Measurements from ENCODE around the gene ACVR2A. TPM values are rescaled to one million over a fixed set of nuclear protein-coding genes. Genes with fewer than 3 reads are reported as not detected.

ACVR2A gene
- total and polyA plus RNA-seq, 4 experiments from 2014 or later, result 8.4 to 22.9 (median 15.7) TPM

- H3K27me3 ChIP-seq (ENCODE audit: insufficient read depth, low read length), result no peaks in the 10 kb centered on the region
- Mint-ChIP-seq H3K4me3 (peak overlapping the region in 2 of 8 donors; percentile 40 to 60), H3K27me3 (no peaks in the 10 kb centered on the region), H3K36me3 (peaks cover 0 to 2% of the 10 kb centered on the region in 2 donors), H3K9me3 (peaks cover 0 to 2% (median 0%) of the 10 kb centered on the region in 8 donors), H3K4me1 (peaks cover 47 to 73% (median 62%) of the 10 kb centered on the region in 4 donors), H3K27ac (peak overlapping the region in 1 of 7 donors; percentile 1)
- ChIA-PET CTCF (ENCODE audit: partially characterized antibody) (no interaction called here), POLR2A (ENCODE audit: partially characterized antibody) (no interaction called here)
- H3K4me3 ChIP-seq (ENCODE audit: low read length in 2 of 2), result no peak overlapping the region
- H3K9me3 ChIP-seq (ENCODE audit: control insufficient read depth in 1 of 2, low read length in 2 of 2), result no peaks in the 10 kb centered on the region
- no peaks in the 10 kb centered on the region for H3K36me3 ChIP-seq (ENCODE audit: insufficient read depth, low read length)
- H3K4me1 ChIP-seq (ENCODE audit: insufficient read depth, low read length), result peaks cover 39% of the 10 kb centered on the region
- DNase-seq, result no peak
- H3K27ac ChIP-seq (ENCODE audit: low read depth, low read length), result no peak overlapping the region
- intact Hi-C loops (cut with micrococcal nuclease), result no loop called here
Observed at GRCh38 chr2:147855316-147855715, 10.5 kb downstream of the ACVR2A start.

GRCh38 chr2:147855977-147856376, 11.1 kb downstream of the ACVR2A start:
- H3K27me3 Mint-ChIP-seq, result no peaks in the 10 kb centered on the region

DNA sequence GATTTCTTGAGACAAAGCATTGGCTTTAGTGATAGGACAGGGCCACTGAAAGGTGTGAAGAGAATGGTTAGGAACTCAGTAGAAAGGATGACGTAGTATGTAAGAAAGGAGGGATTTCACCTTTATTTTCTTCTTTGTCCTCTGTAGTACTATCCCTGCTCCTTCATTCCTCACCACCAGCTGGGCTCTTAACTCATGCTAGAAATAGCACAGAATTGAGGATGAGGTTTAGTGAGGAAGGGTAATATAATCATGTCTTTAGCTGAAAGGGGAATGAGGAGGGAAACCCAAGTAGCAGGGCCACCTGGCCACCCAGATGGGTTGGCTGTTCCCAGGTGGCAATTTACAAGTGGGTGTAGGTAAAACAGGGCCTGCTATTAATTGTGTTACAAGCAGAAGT, 15.2 kb downstream of the ACVR2A start:
- peak overlapping the region in 3 of 7 donors; percentile 8 to 44 (median 31) for H3K27ac Mint-ChIP-seq
- Histone ChIP-seq H3K9me3 (ENCODE audit: control insufficient read depth in 1 of 2, low read length in 2 of 2) (no peaks in the 10 kb centered on the region), H3K4me1 (ENCODE audit: insufficient read depth, low read length) (peaks cover 48% of the 10 kb centered on the region), H3K27me3 (ENCODE audit: insufficient read depth, low read length) (no peaks in the 10 kb centered on the region), H3K27ac (ENCODE audit: low read depth, low read length) (no peak overlapping the region), H3K36me3 (ENCODE audit: insufficient read depth, low read length) (no peaks in the 10 kb centered on the region), H3K4me3 (ENCODE audit: low read length in 2 of 2) (no peak overlapping the region)
- peak overlapping the region in 1 of 8 donors; percentile 11 for H3K4me3 Mint-ChIP-seq
- ChIA-PET POLR2A (ENCODE audit: partially characterized antibody) (interaction anchor here (1.4 kb wide), 1 partner anchor 9 kb away, joined by 3 read pairs; no protein-coding TSS in a partner anchor), CTCF (ENCODE audit: partially characterized antibody) (interaction anchor here (1.0 kb wide), 1 partner anchor 14 kb away, joined by 3 read pairs; no protein-coding TSS in a partner anchor)
- intact Hi-C loops (cut with micrococcal nuclease), result no loop called here
- no peaks in the 10 kb centered on the region for H3K36me3 Mint-ChIP-seq
- H3K9me3 Mint-ChIP-seq, result no peaks in the 10 kb centered on the region
- H3K4me1 Mint-ChIP-seq, result peaks cover 48 to 76% (median 60%) of the 10 kb centered on the region in 4 donors
- no peaks in the 10 kb centered on the region for H3K27me3 Mint-ChIP-seq
- DNase-seq, result no peak

More at GRCh38 chr2:147855977-147856376, 11.1 kb downstream of the ACVR2A start:
- H3K27me3 ChIP-seq (ENCODE audit: insufficient read depth, low read length), result no peaks in the 10 kb centered on the region
- no peaks in the 10 kb centered on the region for H3K36me3 ChIP-seq (ENCODE audit: insufficient read depth, low read length)
- H3K27ac ChIP-seq (ENCODE audit: low read depth, low read length), result no peak overlapping the region
- ChIA-PET CTCF (ENCODE audit: partially characterized antibody) (no interaction called here), POLR2A (ENCODE audit: partially characterized antibody) (no interaction called here)
- H3K27ac Mint-ChIP-seq, result no peak overlapping the region
- intact Hi-C loops (cut with micrococcal nuclease), result no loop called here
- no peak overlapping the region for H3K4me3 Mint-ChIP-seq
- H3K4me3 ChIP-seq (ENCODE audit: low read length in 2 of 2), result no peak overlapping the region
- H3K4me1 ChIP-seq (ENCODE audit: insufficient read depth, low read length), result peaks cover 33% of the 10 kb centered on the region
- no peak for DNase-seq
- no peaks in the 10 kb centered on the region for H3K9me3 Mint-ChIP-seq
- H3K9me3 ChIP-seq (ENCODE audit: control insufficient read depth in 1 of 2, low read length in 2 of 2), result no peaks in the 10 kb centered on the region
- H3K36me3 Mint-ChIP-seq, result peaks cover 0 to 2% of the 10 kb centered on the region in 2 donors
- H3K4me1 Mint-ChIP-seq, result peaks cover 46 to 73% (median 59%) of the 10 kb centered on the region in 4 donors

DNA sequence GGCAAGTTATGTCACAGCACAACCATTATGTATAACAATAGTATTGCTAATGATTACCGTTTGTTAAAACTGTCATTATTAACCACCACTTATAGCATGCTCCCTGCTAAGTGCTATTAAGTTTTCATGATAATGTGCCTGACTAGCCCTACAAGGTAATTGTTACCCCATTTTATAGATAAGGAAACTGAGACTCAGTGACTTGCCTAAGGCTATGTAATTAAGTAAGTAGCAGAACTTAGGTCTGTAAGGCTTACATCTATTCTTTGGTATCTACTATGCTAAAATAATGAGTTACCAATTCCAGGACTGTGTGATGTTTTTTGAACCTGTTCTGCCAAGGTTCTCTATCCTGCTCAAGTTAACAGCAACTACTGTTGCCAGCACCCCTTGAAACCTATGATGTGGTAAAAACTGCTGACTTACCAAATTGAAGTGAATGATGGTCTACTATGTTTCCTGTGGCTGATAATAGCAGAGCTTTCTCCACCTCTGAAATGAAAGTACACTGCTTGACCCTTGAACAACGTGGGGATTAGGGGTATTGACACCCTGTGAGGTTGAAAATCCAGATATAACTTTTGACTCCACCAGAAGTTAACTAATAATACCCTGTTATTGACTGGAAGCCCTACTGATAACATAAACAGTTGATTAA, 18.2 kb downstream of the ACVR2A start:
- H3K9me3 ChIP-seq (ENCODE audit: control insufficient read depth in 1 of 2, low read length in 2 of 2), result no peaks in the 10 kb centered on the region
- peak overlapping the region in 2 of 8 donors; percentile 33 to 44 for H3K4me3 Mint-ChIP-seq
- H3K27ac Mint-ChIP-seq, result peak overlapping the region in 2 of 7 donors; percentile 7 to 10
- peaks cover 33 to 57% (median 42%) of the 10 kb centered on the region in 4 donors for H3K4me1 Mint-ChIP-seq
- POLR2A ChIA-PET (ENCODE audit: partially characterized antibody), result no interaction called here
- DNase-seq, result peak in 4 of 5 donors; percentile 14 to 24 (median 18)
- no peaks in the 10 kb centered on the region for H3K27me3 Mint-ChIP-seq
- intact Hi-C loops (cut with micrococcal nuclease), result loop anchor here (2.0 kb wide), 1 partner anchor 16 kb away; no protein-coding TSS in a partner anchor
- no peak overlapping the region for H3K27ac ChIP-seq (ENCODE audit: low read depth, low read length)
- no peaks in the 10 kb centered on the region for H3K27me3 ChIP-seq (ENCODE audit: insufficient read depth, low read length)
- H3K36me3 Mint-ChIP-seq, result no peaks in the 10 kb centered on the region
- peaks cover 65% of the 10 kb centered on the region for H3K4me1 ChIP-seq (ENCODE audit: insufficient read depth, low read length)
- H3K36me3 ChIP-seq (ENCODE audit: insufficient read depth, low read length), result no peaks in the 10 kb centered on the region
- no peak overlapping the region for H3K4me3 ChIP-seq (ENCODE audit: low read length in 2 of 2)
- no peaks in the 10 kb centered on the region for H3K9me3 Mint-ChIP-seq
- CTCF ChIA-PET (ENCODE audit: partially characterized antibody), result no interaction called here

DNA sequence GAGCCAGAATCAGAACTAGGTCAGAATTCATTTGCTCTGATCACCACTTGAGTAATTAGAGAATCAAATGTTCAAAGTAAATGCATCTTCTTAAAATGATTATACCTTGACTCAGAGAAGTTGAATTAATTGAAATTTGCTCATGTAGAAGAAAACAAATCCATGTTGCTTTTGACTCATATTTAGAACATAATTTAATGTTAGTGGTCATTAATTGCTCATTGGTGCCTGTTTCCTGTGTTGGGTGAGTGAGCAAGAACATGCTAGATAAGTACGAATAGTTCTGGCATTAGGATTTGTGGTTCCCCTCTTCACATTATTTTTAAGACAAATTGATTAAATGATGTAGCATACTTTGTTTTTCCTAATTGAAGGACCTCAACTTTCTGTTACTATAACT, 19.0 kb downstream of the ACVR2A start:
- intact Hi-C loops (cut with micrococcal nuclease), result loop anchor here (2.0 kb wide), 1 partner anchor 17 kb away; no protein-coding TSS in a partner anchor
- peaks cover 68% of the 10 kb centered on the region for H3K4me1 ChIP-seq (ENCODE audit: insufficient read depth, low read length)
- Mint-ChIP-seq H3K36me3 (no peaks in the 10 kb centered on the region), H3K27ac (no peak overlapping the region), H3K4me3 (no peak overlapping the region), H3K4me1 (peaks cover 31 to 50% (median 41%) of the 10 kb centered on the region in 4 donors), H3K27me3 (no peaks in the 10 kb centered on the region), H3K9me3 (no peaks in the 10 kb centered on the region)
- no peaks in the 10 kb centered on the region for H3K27me3 ChIP-seq (ENCODE audit: insufficient read depth, low read length)
- H3K27ac ChIP-seq (ENCODE audit: low read depth, low read length), result no peak overlapping the region
- H3K36me3 ChIP-seq (ENCODE audit: insufficient read depth, low read length), result no peaks in the 10 kb centered on the region
- ChIA-PET CTCF (ENCODE audit: partially characterized antibody) (no interaction called here), POLR2A (ENCODE audit: partially characterized antibody) (no interaction called here)
- H3K9me3 ChIP-seq (ENCODE audit: control insufficient read depth in 1 of 2, low read length in 2 of 2), result no peaks in the 10 kb centered on the region
- DNase-seq, result no peak
- H3K4me3 ChIP-seq (ENCODE audit: low read length in 2 of 2), result no peak overlapping the region

GRCh38 chr2:147865560-147865959, 20.7 kb downstream of the ACVR2A start:
- Mint-ChIP-seq H3K27me3 (no peaks in the 10 kb centered on the region), H3K4me3 (no peak overlapping the region), H3K9me3 (no peaks in the 10 kb centered on the region), H3K36me3 (peaks cover 0 to 2% of the 10 kb centered on the region in 2 donors), H3K4me1 (peaks cover 29 to 47% (median 39%) of the 10 kb centered on the region in 4 donors), H3K27ac (no peak overlapping the region)
- peaks cover 55% of the 10 kb centered on the region for H3K4me1 ChIP-seq (ENCODE audit: insufficient read depth, low read length)
- DNase-seq, result no peak
- no peaks in the 10 kb centered on the region for H3K27me3 ChIP-seq (ENCODE audit: insufficient read depth, low read length)
- no peaks in the 10 kb centered on the region for H3K36me3 ChIP-seq (ENCODE audit: insufficient read depth, low read length)
- ChIA-PET POLR2A (ENCODE audit: partially characterized antibody) (no interaction called here), CTCF (ENCODE audit: partially characterized antibody) (no interaction called here)
- no peak overlapping the region for H3K4me3 ChIP-seq (ENCODE audit: low read length in 2 of 2)
- intact Hi-C loops (cut with micrococcal nuclease), result no loop called here
- no peaks in the 10 kb centered on the region for H3K9me3 ChIP-seq (ENCODE audit: control insufficient read depth in 1 of 2, low read length in 2 of 2)
- no peak overlapping the region for H3K27ac ChIP-seq (ENCODE audit: low read depth, low read length)

DNA sequence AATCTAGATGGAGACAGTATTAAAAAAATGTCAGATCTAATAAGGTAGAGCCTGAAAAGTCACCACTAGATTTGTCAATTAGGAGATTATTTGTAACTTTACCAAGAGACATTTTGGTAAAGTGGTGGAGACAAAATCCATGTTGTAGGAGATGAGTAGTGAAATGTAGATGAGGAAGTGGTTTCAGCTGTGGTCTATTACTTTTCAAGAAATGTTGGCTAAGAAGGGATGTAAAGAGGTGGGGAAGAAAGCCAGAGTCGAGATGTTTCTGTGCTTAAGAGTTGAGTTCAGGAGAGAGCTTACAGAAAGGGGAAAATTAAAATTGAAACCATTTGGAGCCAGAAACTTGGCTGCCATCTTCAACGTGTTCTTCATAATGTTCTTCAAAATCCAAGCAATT, 22.2 kb downstream of the ACVR2A start:
- H3K27ac Mint-ChIP-seq, result no peak overlapping the region
- peaks cover 0 to 1% of the 10 kb centered on the region in 2 donors for H3K27me3 Mint-ChIP-seq
- CTCF ChIA-PET (ENCODE audit: partially characterized antibody), result no interaction called here
- H3K4me3 ChIP-seq (ENCODE audit: low read length in 2 of 2), result no peak overlapping the region
- H3K4me3 Mint-ChIP-seq, result no peak overlapping the region
- H3K9me3 ChIP-seq (ENCODE audit: control insufficient read depth in 1 of 2, low read length in 2 of 2), result no peaks in the 10 kb centered on the region
- DNase-seq, result no peak
- H3K9me3 Mint-ChIP-seq, result no peaks in the 10 kb centered on the region
- POLR2A ChIA-PET (ENCODE audit: partially characterized antibody), result interaction anchor here (1.5 kb wide), 1 partner anchor 23 kb away, joined by 4 read pairs; no protein-coding TSS in a partner anchor
- H3K4me1 Mint-ChIP-seq, result peaks cover 26 to 41% (median 33%) of the 10 kb centered on the region in 4 donors
- no peaks in the 10 kb centered on the region for H3K27me3 ChIP-seq (ENCODE audit: insufficient read depth, low read length)
- no peak overlapping the region for H3K27ac ChIP-seq (ENCODE audit: low read depth, low read length)
- no peaks in the 10 kb centered on the region for H3K36me3 ChIP-seq (ENCODE audit: insufficient read depth, low read length)
- H3K4me1 ChIP-seq (ENCODE audit: insufficient read depth, low read length), result peaks cover 47% of the 10 kb centered on the region
- intact Hi-C loops (cut with micrococcal nuclease), result no loop called here
- peaks cover 0 to 2% of the 10 kb centered on the region in 2 donors for H3K36me3 Mint-ChIP-seq
